Sigmoid colon (tissue), 7 donors: Measurements from ENCODE around the gene IL1RAPL2. TPM values are rescaled to one million over a fixed set of nuclear protein-coding genes. Genes with fewer than 3 reads are reported as not detected.

ENCODE experiments used
- DNase-seq: peaks from one replicate; pipeline ENCODE4 v3.0.0-alpha.2; 2019
- H3K27ac ChIP-seq, 4 donors: fragments of 200-600 bp; sonication (generic); one replicate each; pipeline ENCODE4 v1.5.1; 2016 to 2019; ENCODE audit warnings: mild to moderate bottlenecking in 1 of 4
- H3K27me3 ChIP-seq, 3 donors: fragments of 200-600 bp; sonication (generic); one replicate each; pipeline ENCODE4 v1.5.1; 2019; ENCODE audit warnings: mild to moderate bottlenecking in 1 of 3
- H3K36me3 ChIP-seq, 4 donors: fragments of 200-600 bp; sonication (generic); one replicate each; pipeline ENCODE4 v1.5.1; 2016 to 2019
- H3K4me1 ChIP-seq, 4 donors: fragments of 200-600 bp; sonication (generic); one replicate each; pipeline ENCODE4 v1.5.1; 2017 to 2019
- H3K4me3 ChIP-seq, 4 donors: fragments of 200-600 bp; sonication (generic); one replicate each; pipeline ENCODE4 v1.5.1; 2017 to 2019; ENCODE audit warnings: mild to moderate bottlenecking in 2 of 4, moderate library complexity in 1 of 4
- H3K9me3 ChIP-seq, 4 donors: fragments of 200-600 bp in 3 of 4; sonication (generic) in 3 of 4; one replicate each; pipeline versions ENCODE4 v1.5.1 to v1.6.1; 2013 to 2019
- EP300 ChIP-seq, 4 donors: sonication (generic); formaldehyde crosslinking; IDR thresholded peaks; one replicate each; pipeline ENCODE4 v1.6.1; 2017; ENCODE audit warnings: antibody characterized with exemption in 4 of 4
- POLR2A ChIP-seq, 2 donors: fragments of 450-650 bp; IDR thresholded peaks; one replicate each; pipeline ENCODE4 v1.6.1; 2016; ENCODE audit warnings: antibody characterized with exemption in 2 of 2, mild to moderate bottlenecking in 2 of 2, moderate library complexity in 2 of 2
- POLR2AphosphoS5 ChIP-seq, 4 donors: sonication (generic); formaldehyde crosslinking; IDR thresholded peaks; one replicate each; pipeline ENCODE4 v1.6.1; 2017; ENCODE audit warnings: antibody characterized with exemption in 4 of 4
- WGBS, 2 donors: extraction: QIAGEN DNeasy Blood & Tissue Kit; methylation state at CpG; one replicate each; pipeline ENCODE4 v1.1.7; 2013; 5-methylcytosine and 5-hydroxymethylcytosine counted together
- intact Hi-C: fragments of 100-400 bp; cut with DNase I; formaldehyde crosslinking; loops from one replicate; pipeline ENCODE4 v1.15.1; 2023
- polyA plus RNA-seq, 3 donors: library from polyadenylated mRNA; stranded (reverse); fragments of 200-250 nt; gene quantifications; one replicate each; pipeline ENCODE4 v1.2.3, GENCODE V29; 2013
- total RNA-seq, 4 donors: library from RNA; depleted of rRNA; stranded (reverse); fragments of >200 nt; gene quantifications; one replicate each; pipeline ENCODE4 v1.1.0, GENCODE V29; 2016
- TF ChIP-seq, protein P1 (sequence below), 4 experiments: fragments of 450-650 bp in 3 of 4; fragments of 200-600 bp in 1 of 4; IDR thresholded peaks; one replicate each; pipeline ENCODE4 v1.5.1; 2016 to 2019; ENCODE audit warnings: antibody characterized with exemption in 4 of 4, mild to moderate bottlenecking in 3 of 4, moderate library complexity in 2 of 4
- donor health status: healthy with polysubstance abuse.
- donor health status: Bipolar disorder and iron deficiency.
- donor health status: healthy.

Gene IL1RAPL2
- total and polyA plus RNA-seq, 7 donors = 0.01 to 1.1 (median 0.79) TPM; not detected in 3

DNA sequence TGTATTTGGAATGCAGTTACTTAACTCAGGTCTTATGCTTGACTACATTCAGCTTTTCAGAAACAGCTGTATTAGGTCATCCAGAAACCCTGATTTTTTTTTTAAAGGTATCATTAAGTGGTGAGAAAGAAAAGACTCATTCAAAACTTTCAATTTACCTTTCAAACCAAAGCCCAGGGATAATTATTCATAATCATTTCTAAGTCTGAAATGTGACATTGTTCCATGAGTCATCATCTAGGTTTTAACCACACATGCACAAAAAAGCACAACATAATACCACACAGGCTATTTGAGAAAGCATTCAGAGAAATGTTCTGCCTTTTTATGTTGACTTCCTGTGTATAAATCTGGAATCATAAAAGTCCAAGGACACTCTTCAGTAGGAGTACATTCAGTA lies 288.2 kb downstream of the IL1RAPL2 start:
- TF ChIP-seq, protein P1, sequence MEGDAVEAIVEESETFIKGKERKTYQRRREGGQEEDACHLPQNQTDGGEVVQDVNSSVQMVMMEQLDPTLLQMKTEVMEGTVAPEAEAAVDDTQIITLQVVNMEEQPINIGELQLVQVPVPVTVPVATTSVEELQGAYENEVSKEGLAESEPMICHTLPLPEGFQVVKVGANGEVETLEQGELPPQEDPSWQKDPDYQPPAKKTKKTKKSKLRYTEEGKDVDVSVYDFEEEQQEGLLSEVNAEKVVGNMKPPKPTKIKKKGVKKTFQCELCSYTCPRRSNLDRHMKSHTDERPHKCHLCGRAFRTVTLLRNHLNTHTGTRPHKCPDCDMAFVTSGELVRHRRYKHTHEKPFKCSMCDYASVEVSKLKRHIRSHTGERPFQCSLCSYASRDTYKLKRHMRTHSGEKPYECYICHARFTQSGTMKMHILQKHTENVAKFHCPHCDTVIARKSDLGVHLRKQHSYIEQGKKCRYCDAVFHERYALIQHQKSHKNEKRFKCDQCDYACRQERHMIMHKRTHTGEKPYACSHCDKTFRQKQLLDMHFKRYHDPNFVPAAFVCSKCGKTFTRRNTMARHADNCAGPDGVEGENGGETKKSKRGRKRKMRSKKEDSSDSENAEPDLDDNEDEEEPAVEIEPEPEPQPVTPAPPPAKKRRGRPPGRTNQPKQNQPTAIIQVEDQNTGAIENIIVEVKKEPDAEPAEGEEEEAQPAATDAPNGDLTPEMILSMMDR (IDR thresholded peaks at IDR 0.05) = no peak
- no peak for TF ChIP-seq POLR2AphosphoS5 (IDR thresholded peaks at IDR 0.05)
- no peak for TF ChIP-seq POLR2A (IDR thresholded peaks at IDR 0.05)
- no peak for TF ChIP-seq EP300 (IDR thresholded peaks at IDR 0.05)
- H3K27me3 ChIP-seq = peaks cover 0 to 9% (median 0%) of the 10 kb centered on the region in 3 donors
- H3K27ac ChIP-seq = no peak overlapping the region
- no peaks in the 10 kb centered on the region for H3K4me1 ChIP-seq
- H3K9me3 ChIP-seq = no peaks in the 10 kb centered on the region
- intact Hi-C loops = no loop called here
- DNase-seq = no peak
- no peaks in the 10 kb centered on the region for H3K36me3 ChIP-seq
- no peak overlapping the region for H3K4me3 ChIP-seq

DNA sequence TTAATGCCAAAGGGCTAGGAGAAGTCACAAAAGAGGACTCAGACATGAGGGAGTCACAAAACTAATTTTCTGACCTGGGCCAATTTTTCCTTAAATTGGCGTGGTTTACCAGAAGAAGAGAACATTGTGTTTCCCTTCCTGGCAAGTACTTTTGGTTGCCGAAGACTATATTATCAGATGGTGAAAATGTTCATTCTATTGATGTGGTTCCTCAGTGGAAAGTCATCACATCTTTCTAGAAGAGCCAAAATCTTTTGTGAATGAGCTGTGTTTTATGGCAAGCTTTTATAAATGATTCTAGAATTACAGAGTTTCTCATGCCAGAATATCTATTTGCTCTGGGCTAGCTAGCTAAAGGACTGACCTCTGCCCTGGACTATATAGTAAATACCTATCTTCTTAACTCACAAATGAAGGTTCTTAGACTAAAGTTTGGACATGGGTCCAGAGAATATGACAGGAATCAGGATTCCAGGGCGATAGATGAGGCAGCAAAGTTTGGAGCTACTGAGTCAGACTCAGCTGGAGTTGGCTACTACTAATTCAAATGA lies 288.9 kb downstream of the IL1RAPL2 start:
- WGBS, 2 donors = 63 to 74% methylated on average over 3 of the region's 3 CpGs
- Histone ChIP-seq H3K4me1 (no peaks in the 10 kb centered on the region), H3K27me3 (peaks cover 0 to 9% (median 0%) of the 10 kb centered on the region in 3 donors), H3K27ac (no peak overlapping the region), H3K4me3 (no peak overlapping the region), H3K9me3 (no peaks in the 10 kb centered on the region), H3K36me3 (no peaks in the 10 kb centered on the region)
- no peak for DNase-seq
- TF ChIP-seq, protein P1 (IDR thresholded peaks at IDR 0.05) = no peak
- TF ChIP-seq POLR2A (IDR thresholded peaks at IDR 0.05) (no peak), POLR2AphosphoS5 (IDR thresholded peaks at IDR 0.05) (no peak), EP300 (IDR thresholded peaks at IDR 0.05) (no peak)
- intact Hi-C loops = no loop called here

DNA sequence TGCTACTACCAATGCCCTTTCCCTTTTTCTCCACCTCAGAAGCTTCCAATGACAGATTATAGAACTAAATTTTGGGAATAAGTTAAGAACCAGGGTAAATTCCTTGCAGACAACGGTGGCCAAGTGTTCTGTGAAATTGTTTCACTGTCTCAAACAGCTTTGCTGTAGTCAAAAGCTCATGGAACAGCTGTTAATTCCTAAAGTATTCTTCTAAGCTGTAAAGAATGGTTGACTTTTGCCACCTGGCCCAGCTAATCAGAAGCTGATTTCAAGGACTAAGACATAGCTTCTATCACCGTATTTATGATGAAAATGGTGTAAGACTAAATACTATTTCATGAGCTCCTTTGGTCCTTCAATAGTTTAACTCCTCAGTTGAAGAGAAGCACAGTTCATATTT lies 297.5 kb downstream of the IL1RAPL2 start:
- Histone ChIP-seq H3K9me3 (no peaks in the 10 kb centered on the region), H3K4me3 (no peak overlapping the region), H3K4me1 (no peaks in the 10 kb centered on the region), H3K27me3 (no peaks in the 10 kb centered on the region), H3K27ac (no peak overlapping the region), H3K36me3 (no peaks in the 10 kb centered on the region)
- WGBS, 2 donors = 45 to 64% methylated on average over 2 of the region's 2 CpGs
- TF ChIP-seq, protein P1 (IDR thresholded peaks at IDR 0.05) = no peak
- TF ChIP-seq EP300 (IDR thresholded peaks at IDR 0.05) (no peak), POLR2A (IDR thresholded peaks at IDR 0.05) (no peak), POLR2AphosphoS5 (IDR thresholded peaks at IDR 0.05) (no peak)
- DNase-seq = no peak
- intact Hi-C loops = no loop called here

DNA sequence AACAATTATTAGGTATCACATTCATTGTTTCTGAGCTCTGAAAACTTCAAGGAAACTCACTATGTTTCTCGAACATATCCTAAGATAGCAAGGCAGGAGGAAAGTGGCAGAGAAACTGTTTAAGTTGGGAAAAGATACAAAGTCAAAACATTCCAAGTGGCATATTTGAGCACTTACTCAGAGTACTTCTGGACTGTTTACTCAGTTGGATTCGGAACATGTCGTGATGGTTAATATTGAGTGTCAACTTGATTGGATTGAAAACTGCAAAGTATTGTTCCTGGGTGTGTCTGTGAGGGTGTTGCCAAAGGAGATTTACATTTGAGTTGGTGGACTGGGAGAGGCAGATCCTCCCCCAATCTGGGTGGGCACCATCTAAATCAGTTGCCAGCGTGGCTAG lies 298.3 kb downstream of the IL1RAPL2 start:
- intact Hi-C loops = no loop called here
- 74 to 75% methylated on average over 4 of the region's 4 CpGs for WGBS, 2 donors
- Histone ChIP-seq H3K4me3 (no peak overlapping the region), H3K27ac (no peak overlapping the region), H3K9me3 (no peaks in the 10 kb centered on the region), H3K36me3 (no peaks in the 10 kb centered on the region), H3K27me3 (no peaks in the 10 kb centered on the region), H3K4me1 (no peaks in the 10 kb centered on the region)
- no peak for TF ChIP-seq POLR2AphosphoS5 (IDR thresholded peaks at IDR 0.05)
- no peak for TF ChIP-seq EP300 (IDR thresholded peaks at IDR 0.05)
- no peak for TF ChIP-seq POLR2A (IDR thresholded peaks at IDR 0.05)
- TF ChIP-seq, protein P1 (IDR thresholded peaks at IDR 0.05) = no peak
- DNase-seq = no peak

DNA sequence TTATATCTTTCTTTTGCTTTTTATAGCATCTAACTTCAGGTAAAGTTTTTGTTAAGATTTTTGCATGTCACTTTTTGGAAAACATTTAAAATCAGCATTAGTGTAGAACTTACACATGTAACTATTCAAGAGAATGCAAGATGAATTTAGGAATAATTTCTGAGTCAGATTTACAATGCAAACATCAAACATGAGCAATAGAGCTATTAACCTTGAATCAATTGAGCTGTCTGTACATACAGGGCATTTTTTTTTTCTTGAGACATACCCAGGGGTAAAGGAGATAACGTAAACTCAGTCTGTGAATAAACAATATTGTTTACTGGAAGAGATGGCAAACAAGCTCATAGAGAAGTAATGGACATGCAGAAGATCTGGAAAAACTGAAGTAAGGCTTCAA lies 311.5 kb downstream of the IL1RAPL2 start:
- no peaks in the 10 kb centered on the region for H3K4me1 ChIP-seq
- H3K9me3 ChIP-seq = no peaks in the 10 kb centered on the region
- DNase-seq = no peak
- H3K27ac ChIP-seq = no peak overlapping the region
- 24 to 74% methylated on average over 1 of the region's 1 CpG for WGBS, 2 donors
- no peaks in the 10 kb centered on the region for H3K27me3 ChIP-seq
- H3K36me3 ChIP-seq = no peaks in the 10 kb centered on the region
- no peak overlapping the region for H3K4me3 ChIP-seq
- TF ChIP-seq POLR2AphosphoS5 (IDR thresholded peaks at IDR 0.05) (no peak), POLR2A (IDR thresholded peaks at IDR 0.05) (no peak), EP300 (IDR thresholded peaks at IDR 0.05) (no peak)
- TF ChIP-seq, protein P1 (IDR thresholded peaks at IDR 0.05) = no peak
- intact Hi-C loops = no loop called here
